OCI-LY3 (cell line): ENCODE measurements around the gene B4GALNT3.

Experiments used
- CTCF ChIP-seq: fragments of 200-600, 300-600 bp; sonication (generic); IDR thresholded peaks from 2 replicates; pipeline ENCODE4 v1.5.1; 2014; ENCODE audit warnings: antibody characterized with exemption, low read length, low read depth
- EZH2phosphoT487 ChIP-seq: fragments of 200-600 bp; shearing (Covaris generic); IDR thresholded peaks from 2 replicates; pipeline ENCODE4 v1.6.1; 2018; ENCODE audit warnings: antibody characterized with exemption, mixed run types, low read depth

GRCh38 chr12:460261-461230, 807 bp downstream of the B4GALNT3 start:
- no peak for TF ChIP-seq CTCF
- TF ChIP-seq EZH2phosphoT487: no peak
